Ammon's horn (tissue), 1 donor: ENCODE measurements around the gene SHCBP1L.
"Not testable (repeated sequence)": the region's sequence is repeated elsewhere in the genome, so short reads cannot be mapped to it uniquely, and the experiment has no call there.

Source experiments
- DNase-seq: peaks from one replicate; pipeline ENCODE4 v3.0.0-alpha.2; 2016; ENCODE audit warnings: low spot score

The SHCBP1L gene

GRCh38 chr1:182965096-182965495 lies 12.1 kb upstream of the SHCBP1L start:
- DNase-seq: no peak

GRCh38 chr1:182962554-182963115 lies 9.7 kb upstream of the SHCBP1L start:
- peak; percentile 77 for DNase-seq

GRCh38 chr1:182960046-182960445 lies 7.1 kb upstream of the SHCBP1L start:
- DNase-seq: no peak

- DNase-seq: no peak
These were observed 5.0 kb upstream of the SHCBP1L start for GRCh38 chr1:182957902-182958395.

GRCh38 chr1:182956708-182957365 lies 3.9 kb upstream of the SHCBP1L start:
- DNase-seq: no peak

- no peak for DNase-seq
These were observed 2.9 kb upstream of the SHCBP1L start for GRCh38 chr1:182955596-182956588.

GRCh38 chr1:182953826-182954225 lies 860 bp upstream of the SHCBP1L start:
- no peak for DNase-seq

GRCh38 chr1:182943336-182943735 lies 9.6 kb downstream of the SHCBP1L start:
- DNase-seq: not testable (repeated sequence)

GRCh38 chr1:182942145-182942544 lies 10.8 kb downstream of the SHCBP1L start:
- not testable (repeated sequence) for DNase-seq

GRCh38 chr1:182939413-182939812 lies 13.6 kb downstream of the SHCBP1L start:
- DNase-seq: no peak

- no peak for DNase-seq
These were observed 17.2 kb downstream of the SHCBP1L start for GRCh38 chr1:182935716-182936115.

GRCh38 chr1:182930985-182931384 lies 22.0 kb downstream of the SHCBP1L start:
- DNase-seq: no peak

GRCh38 chr1:182927693-182928433 lies 25.1 kb downstream of the SHCBP1L start:
- DNase-seq: no peak

GRCh38 chr1:182925661-182926060 lies 27.3 kb downstream of the SHCBP1L start:
- no peak for DNase-seq

- no peak for DNase-seq
These were observed 35.6 kb downstream of the SHCBP1L start for GRCh38 chr1:182917378-182917777.

GRCh38 chr1:182913401-182913800 lies 39.6 kb downstream of the SHCBP1L start:
- DNase-seq: no peak

- DNase-seq: no peak
These were observed 42.8 kb downstream of the SHCBP1L start for GRCh38 chr1:182910143-182910542.

GRCh38 chr1:182909578-182909977 lies 43.4 kb downstream of the SHCBP1L start:
- no peak for DNase-seq

GRCh38 chr1:182905321-182905720 lies 47.6 kb downstream of the SHCBP1L start:
- no peak for DNase-seq

GRCh38 chr1:182901946-182902345 lies 51.0 kb downstream of the SHCBP1L start:
- not testable (repeated sequence) for DNase-seq

- DNase-seq: no peak
These were observed 55.3 kb downstream of the SHCBP1L start for GRCh38 chr1:182897696-182898095.
